Superior temporal gyrus (tissue), 1 donor: ENCODE measurements around the gene ZNF496.
"Not testable (repeated sequence)": the region's sequence is repeated elsewhere in the genome, so short reads cannot be mapped to it uniquely, and the experiment has no call there.

ENCODE experiments used
- DNase-seq: peaks from one replicate; pipeline ENCODE4 v3.0.0-alpha.2; 2016; ENCODE audit errors: extremely low spot score

ZNF496 gene

DNA sequence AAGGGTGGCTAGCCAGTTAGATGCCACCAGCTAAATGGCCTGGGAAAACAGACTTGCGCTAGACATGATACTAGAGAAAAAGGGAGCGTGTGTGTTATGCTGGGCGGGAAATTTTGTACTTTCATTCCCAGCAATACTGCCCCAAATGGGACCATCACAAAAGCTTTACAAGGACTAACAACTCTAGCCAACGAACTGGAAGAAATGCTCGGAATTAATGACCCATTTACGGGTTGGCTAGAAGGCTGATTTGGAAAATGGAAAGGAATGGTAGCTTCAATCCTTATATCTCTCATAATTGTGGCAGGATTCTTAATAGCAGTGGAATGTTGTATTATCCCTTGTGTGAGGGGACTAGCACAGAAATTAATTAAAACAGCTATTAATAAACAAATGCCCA is 27.9 kb upstream of the ZNF496 start:
- no peak for DNase-seq

DNA sequence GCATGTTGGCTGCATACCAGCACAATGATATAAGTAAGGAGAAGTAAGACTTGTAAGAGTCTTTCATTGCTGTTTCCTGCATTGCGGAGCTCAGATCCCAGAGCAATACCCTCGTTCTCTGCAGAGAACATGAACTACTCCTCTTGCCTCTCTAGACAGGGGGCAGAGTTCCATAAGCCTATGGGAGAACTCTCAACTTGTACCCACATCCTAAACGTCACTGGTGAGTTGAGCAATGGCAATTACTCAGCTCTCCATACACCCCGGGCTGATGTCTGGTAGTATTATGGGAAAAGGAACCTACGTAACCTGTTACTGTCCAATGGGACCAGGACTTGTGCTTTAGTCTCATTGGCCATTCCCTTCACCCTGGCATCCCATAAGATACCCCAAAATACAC is 27.3 kb upstream of the ZNF496 start:
- DNase-seq = no peak

DNA sequence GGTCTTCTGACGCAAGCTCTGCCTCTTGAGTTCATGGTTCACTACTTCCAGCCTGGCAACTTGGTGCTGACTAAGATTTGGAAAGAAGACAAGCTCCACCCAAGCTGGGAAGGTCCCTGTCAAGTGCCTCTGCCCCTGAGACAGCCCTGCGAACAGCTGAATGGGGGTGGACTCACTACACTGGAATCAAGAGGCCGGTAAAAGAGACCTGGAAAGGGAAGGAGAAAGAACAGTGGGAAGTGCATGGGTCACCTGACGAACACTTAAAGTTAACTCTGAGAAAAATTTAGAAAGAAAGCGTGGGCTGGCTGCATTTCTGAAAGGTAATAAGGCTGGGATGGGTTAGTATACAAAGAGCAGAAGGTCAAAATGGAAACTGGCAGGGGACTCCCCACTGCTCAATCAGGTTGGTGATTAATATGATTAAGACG is 26.1 kb upstream of the ZNF496 start:
- no peak for DNase-seq

DNA sequence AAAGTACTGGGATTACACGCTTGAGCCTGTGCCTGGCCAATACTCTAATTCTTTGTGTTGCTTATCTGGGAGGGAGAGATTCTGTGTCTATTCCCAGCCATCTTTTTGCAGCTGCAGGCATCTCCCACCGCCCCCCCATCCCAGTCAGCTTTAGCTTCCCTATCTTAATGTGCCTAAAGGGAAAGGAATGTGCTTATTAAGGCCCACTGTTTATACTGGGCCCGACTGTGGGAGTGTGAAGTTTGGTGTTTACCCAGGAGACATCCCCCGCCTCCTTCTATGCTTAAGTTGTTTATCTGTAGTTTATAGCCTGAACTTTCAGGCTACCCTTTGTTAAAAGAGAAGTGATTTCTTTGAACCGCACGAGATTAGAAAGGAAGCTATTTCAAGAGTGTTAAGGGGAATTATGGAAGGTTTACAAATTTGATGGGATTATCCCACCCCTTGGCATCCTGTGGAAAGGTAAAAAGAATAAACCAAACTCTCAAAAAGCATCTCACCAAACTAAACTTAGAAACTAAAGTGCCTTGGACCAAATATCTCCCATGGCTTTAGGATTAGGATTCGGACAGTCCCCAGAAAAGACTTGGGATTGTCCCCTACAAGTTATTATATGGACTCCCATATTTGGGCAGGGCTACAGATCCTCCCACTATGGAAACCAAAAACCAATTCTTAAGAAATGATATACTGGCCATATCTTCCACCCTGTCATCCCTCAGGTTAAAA is 25.5 kb upstream of the ZNF496 start:
- no peak for DNase-seq

DNA sequence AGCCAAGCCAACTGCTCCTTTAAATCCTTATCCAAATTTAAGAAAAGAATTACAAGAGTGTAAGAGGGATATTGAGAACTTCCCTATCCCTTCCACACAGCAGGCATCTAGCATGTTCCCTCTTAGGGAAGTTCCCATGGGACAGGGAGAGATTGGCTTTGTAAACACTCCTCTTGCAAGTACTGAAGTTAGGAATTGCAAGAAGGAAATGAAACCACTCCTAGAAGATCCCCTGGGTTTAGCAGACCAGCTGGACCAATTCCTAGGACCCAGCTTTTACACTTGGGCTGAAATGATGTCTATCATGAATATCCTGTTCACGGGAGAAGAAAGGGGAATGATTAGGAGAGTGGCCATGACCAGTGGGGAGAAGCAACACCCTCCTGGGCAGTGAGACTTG is 23.5 kb upstream of the ZNF496 start:
- not testable (repeated sequence) for DNase-seq

DNA sequence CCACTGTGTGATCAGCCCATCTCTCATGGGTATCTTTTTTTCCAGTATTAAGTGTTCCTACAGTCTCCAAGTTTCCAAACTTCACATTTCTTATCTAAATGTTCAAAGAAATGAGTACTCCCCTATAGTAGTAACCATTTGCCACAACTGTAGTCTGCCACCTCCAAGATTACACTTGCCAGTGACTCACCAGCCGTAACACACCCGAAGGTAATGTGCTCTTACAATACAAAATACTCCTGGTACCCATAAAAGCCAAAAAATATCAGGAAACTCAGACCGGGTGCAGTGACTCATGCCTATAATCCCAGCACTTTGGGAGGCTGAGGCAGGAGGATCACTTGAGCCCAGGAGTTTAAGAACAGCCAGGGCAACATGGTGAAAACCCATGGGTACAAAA is 20.5 kb upstream of the ZNF496 start:
- no peak for DNase-seq

DNA sequence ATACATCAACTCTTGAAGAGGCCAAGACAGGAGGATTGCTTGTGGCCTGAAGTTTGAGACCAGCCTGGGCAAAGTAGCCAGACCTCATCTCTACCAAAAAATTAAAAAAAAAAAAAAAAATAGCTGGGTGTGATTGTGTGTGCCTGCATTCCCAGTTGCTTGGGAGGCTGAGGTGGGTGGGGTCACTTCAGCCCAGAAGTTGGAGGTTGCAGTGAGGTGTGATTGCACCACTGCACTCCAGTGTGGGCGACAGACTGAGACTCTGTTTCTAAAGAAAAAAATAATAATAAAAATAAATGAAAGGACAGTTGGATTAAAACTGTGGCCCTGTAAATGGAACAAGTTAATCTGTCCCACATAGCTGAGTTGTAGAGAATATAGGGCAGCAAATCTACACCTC is 18.9 kb upstream of the ZNF496 start:
- DNase-seq = no peak

DNA sequence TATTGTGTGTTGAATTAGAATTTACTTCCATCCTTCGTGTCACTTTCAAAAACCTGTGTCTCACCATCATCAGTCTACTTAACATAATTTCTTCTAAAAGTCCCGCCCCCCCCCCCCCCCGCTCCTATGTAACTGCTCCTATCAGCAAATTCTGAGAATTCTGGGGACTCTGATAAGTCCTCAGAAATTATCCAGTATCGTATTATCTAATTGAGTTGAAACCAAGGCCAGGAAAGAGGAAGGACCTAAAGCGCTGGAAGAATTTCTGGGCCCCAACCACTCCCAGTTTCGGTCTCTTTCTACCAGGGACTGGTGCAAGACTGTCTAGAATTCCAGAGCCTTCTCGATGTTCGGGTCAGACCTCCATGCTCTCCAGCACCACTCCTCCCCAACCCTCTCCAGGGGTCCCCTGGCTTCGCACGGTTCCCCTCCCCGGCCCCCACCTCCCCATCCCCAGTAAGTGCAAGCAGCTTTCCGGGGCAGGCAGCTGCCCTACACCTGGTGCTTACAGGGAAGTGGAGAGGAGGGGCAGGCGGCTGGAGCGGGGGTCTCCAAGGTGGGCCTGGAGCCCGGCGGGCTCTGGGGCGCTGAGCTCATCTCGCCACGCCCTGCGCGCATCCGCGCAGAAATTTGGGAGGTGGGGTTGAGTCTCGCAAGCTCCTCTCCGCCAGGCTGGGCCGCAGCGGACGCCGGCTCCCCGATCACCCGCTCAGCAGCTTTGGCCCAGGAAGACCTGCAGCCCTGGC is 16.0 kb upstream of the ZNF496 start:
- no peak for DNase-seq

DNA sequence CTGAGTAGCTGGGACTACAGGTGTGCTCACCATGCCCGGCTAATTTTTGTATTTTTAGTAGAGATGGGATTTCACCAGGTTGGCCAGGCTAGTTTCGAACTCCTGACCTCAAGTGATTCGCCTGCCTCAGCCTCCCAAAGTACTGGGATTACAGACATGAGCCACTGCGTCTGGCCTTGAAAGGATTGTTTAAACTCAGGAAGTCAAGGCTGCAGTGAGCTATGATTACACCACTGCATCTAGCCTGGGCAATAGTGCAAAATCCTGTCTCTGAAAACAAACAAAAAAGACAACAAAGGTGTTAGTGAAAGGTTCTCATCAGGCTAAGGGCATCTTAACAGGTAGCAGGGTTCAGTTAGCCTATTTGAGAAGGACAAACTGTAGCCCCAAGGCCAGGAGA is 14.2 kb upstream of the ZNF496 start:
- DNase-seq = no peak

DNA sequence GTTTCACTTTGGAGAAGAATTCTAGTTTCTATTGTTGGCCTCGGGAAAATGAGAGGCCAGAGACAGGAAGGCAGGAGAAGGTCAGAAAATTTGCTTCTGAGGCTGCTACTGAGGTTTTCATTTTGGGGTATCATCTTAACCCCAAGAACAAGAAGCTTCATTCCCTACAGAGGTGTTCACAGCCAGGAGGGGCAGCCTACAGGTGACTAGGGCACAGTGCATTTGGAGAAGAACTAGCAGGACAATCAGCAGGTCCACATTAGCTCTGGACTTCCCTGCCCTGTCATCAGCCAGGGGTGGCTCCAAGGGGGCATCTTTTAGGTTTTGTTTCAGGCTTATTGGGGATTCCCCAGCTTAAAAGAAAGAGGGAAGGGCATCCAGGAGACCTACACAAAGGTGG is 12.1 kb upstream of the ZNF496 start:
- DNase-seq = no peak

DNA sequence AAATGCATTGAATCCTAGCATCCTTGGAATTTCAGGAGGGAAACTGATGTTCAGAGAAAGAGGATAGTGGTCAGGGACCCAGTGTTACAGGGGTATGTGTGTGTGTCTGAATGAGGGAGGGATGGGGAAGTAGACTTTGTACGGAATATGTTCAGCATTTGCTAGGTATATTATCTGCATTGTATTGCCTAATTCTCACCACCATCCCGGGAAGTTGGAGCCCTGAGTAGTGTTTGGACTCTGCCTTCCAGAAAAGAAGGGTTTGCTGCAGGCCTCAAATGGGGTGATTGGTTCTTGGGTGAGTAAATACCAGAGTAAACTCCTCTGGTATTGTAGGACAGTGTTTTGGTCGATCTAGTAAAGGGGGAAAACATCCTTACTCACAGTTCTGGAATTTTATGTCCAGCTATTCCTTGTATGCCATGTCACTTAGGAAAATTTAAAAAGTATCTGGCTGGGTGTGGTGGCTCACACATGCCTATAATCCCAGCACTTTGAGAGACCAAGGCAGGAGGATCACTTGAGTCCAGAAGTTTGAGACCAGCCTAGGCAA is 7.1 kb upstream of the ZNF496 start:
- DNase-seq = no peak

DNA sequence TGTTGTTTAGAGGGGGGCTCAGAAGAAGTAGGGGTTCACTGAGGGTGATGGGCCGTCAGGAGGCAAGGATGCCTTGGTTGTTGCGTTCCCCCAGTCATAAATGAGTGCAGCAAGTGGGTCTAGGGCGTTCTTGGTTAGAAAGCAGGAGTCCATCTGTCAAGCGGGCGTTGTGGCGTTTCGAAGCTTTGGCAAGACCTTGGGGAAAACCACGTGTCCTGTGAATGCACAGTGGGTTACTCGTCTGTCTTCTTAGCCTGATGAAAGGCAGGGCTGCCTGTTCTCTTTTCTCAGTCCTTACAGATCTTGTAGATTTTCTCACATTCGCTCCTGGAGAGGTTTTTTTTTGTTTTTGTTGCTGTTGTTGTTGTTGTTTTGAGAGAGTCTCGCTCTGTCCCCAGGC is 6.3 kb upstream of the ZNF496 start:
- no peak for DNase-seq

DNA sequence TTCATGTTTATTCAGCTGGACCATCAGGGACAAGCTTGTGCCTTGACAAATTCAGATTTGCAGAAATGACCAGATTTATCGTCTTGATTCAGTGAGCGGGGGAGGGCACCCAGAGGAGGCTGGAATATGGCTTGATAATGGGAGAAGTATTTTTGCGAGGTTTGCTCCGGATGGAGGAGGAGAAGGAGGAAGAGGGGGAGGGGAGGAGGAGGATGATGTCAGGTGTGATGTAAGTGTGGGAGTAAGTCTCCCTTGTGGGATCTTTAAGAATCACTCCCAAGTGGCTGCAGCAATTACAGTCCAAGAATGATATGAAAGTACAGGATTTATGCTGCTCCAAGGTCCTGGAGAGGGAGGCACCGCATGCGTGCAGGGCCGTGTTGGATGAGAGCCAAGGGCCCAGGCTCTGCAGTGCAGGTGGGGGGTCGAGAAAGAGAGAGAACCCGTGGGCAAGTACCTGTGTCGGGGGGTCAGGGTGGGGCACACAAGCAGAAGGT is 5.6 kb upstream of the ZNF496 start:
- no peak for DNase-seq

DNA sequence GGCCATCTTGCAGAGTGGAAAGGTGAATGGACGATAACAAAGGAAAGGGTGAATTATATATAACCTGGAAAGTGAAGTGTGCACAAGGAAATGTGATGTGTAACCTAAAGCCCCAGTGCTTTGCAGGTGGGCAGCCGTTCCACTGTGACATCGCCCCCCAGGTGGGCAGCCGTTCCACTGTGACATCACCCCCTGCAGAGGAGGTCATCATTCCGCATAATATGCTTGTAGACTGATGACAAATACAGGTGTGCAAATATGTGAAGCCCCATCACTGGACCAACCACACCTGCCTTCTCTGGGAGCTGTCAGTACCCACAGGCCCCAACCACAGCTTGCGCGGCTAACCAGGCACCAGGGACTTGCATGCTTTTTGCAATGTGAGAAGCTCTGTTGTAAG is 4.7 kb upstream of the ZNF496 start:
- DNase-seq = no peak

DNA sequence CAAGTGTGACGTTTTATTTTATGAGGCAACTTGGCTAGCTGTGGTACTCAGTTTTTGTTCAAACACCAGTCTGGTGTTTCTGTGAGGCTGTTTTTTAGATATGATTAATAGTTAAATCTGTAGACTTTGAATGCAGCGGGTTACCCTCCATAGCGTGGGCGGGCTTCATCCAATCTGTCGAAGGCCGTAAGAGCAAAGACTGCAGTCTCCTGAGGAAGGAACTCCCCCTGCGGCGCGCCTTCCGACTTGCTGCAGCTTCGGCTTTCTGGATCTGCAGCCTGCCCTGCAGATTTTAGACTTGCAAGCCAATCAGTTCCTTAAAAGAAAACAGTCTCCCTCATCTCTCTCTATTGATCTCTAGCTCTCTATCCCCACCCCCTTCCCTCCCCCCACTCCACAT is 4.2 kb upstream of the ZNF496 start:
- no peak for DNase-seq

DNA sequence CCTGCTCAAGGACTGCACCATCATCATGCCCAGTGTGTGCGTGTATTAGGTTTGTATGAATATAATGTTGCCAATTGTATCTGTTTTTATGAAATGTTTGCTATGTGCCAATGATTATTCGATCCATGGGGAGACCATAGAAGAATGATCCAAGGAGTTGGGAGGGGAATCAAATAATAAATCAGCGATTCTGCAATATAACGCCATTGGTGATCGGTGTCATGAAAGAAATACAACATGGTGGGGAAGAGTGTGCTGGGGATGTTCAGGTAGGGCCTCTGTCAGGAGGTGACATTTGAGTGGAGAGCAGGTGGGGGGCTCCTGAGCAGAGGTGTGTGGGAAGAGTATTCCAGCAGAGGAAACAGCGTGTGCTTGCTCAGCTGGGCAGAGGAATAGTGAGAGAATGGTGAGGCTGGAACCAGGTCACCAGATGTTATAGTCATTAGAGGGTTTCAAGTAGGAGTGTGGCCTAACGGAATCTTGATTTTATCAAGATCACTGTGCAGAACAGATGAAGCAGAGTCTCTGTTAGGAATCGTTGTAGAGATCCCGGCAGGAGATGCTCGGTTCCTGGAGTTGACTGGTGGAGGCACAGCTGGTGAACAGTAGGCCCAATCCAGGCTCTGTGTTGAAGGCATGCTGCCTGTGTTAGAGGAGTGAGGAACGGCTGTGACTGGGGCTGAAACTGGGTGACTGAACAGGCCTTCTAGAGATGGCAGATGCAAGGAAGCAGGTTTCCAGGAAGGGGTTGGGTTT is 2.9 kb upstream of the ZNF496 start:
- no peak for DNase-seq

DNA sequence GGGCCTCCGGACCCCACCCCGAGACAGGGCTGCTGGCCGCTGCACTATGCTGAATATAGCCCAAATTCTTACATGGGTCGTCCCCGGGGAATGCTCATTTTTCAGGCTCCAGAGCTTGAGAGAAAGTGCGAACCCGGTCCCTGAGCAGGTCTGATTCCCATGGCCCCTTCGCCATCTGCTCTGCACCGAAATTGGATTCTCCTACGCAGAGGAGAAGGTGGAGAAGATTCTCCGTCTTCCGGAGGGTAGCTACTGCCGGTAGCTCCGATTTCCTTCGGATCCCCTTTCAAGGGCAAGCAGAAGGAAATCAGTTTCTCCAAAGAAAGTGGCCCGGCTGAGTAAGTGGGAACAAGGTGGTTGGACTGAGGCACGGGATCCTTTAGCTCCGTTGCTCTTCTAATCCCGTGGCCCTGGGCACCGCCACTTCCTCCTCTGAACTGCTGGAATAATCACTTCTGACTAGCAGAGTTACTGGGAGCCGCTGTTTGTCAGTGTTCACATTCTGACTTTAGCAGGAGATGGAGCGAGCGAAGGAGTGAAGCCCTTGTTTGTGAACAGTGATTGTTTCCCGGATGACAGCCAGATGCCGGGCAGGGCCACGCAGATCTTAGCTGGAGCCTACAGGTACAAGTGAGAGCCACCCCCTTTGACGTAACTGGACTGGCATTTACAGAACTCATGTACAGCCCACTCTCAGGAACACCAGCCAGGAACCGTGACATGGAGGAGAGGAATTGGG is 1.1 kb upstream of the ZNF496 start:
- peak; percentile 66 for DNase-seq

DNA sequence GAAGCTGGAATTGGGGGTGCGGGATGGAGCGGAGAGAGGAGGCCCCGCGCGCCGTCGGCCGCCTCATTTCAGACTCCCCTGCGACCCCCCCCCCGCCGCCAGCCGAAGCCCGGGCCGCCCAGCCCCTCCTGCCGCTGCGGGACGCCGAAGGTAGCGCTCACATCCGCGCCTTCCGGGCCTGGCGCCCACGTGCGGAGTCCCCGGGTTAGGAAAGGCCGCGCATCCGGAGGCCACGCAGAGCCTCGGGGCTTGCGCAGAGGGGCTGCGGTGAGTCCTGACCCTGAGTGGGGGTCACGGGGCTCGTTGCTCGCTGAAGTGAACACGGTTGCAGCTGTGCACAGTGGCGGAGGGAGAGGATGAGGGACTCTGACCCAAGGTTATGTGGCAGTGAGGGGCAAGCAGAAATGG is 552 bp upstream of the ZNF496 start:
- peak; percentile 22 for DNase-seq

DNA sequence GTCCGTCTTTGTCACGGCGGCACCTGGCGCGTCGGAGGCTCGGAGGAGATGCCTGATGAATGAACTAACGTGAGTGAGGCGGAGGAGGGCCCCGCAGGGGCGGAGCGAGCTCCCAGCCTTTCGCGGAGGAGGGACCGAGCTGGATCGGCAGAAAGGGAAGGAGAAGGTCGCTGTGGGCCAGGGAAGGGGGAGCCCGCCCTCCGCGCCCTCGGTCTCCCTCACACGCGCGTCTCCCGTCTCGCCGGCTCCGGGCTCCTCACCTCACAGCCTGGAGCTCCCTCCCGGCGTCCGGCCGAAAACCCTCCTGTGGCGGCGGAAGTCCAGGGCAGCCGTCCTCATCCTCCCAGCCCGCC is 519 bp downstream of the ZNF496 start:
- DNase-seq = peak; percentile 42

DNA sequence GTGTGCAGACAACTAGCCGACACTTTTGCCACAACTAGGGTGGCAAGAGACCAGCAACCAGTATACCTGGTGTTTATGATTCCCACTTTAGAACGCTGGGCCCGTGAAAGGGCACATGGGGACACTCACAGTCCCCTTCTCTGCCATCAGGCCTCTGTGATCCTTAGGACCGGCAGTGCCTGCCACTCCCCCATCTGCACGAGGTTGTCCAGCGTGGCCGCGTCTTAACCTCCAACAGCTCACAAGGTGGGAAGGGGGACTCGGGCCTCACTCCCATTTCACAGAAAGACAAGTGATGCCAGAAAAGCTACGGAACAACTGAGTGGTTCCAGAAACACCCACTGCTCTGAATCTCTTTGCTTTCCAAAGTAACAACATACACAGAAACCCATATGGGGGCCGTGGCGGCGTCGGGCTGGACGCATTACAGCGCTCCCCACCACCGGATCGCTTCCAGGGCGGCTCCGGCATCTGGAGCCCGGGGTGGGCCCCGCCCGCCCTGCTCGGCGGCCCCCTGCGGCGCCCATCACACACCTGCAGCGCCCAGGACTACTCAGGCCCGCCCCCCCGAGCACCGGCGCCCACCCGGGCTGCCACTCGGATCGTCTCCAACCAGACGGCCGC is 1.0 kb downstream of the ZNF496 start:
- DNase-seq = no peak

DNA sequence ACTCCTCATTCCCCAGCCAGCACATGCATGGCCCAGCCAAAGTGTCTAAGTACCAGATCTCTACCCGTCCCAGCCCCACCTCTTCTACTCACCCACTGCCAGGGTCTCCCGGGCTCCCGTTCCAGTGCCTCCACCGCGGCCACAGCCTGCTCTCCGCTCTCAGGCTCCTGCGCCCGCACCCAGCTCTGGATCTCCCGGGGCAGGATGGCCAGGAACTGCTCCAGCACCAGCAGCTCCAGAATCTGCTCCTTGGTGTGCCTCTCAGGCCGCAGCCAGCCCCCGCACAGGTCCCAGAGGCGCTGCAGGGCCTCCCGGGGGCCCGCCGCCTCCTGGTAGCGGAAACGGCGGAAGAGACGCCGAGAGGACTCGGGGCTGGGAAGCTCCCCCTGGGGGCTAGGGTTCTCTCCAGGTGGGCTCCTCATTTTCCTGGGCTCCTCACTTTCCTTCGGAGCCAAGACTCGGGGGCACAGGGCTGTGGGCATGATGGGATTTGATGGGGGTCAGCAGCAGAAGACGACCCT is 2.5 kb downstream of the ZNF496 start:
- no peak for DNase-seq
